ENCODE data around the gene MRPS9. TPM values are rescaled to one million over a fixed set of nuclear protein-coding genes. Genes with fewer than 3 reads are reported as not detected.

Gene MRPS9
- total and polyA plus RNA-seq, 2 donors (not counting 3 experiments of a cell fraction or from before 2014, with no cell fraction given): 14.5 to 23.9 TPM

GRCh38 chr2:105056245-105056644 is 18.4 kb downstream of the MRPS9 start:
- CTCF ChIA-PET: no interaction called here
- H2AFZ ChIP-seq (ENCODE audit: low read depth, low read length): no peak overlapping the region
- H3K36me3 ChIP-seq (ENCODE audit: control insufficient read depth in 2 of 2, extremely low read depth in 1 of 2, insufficient read depth in 2 of 2, low read length in 2 of 2): no peaks in the 10 kb centered on the region
- H3K9ac ChIP-seq (replicated peaks; ENCODE audit: extremely low read depth, insufficient read depth, low read length): no peak overlapping the region
- no peaks in the 10 kb centered on the region for H4K20me1 ChIP-seq (replicated peaks; ENCODE audit: control insufficient read depth, extremely low read depth, insufficient read depth, low read length)
- dilution Hi-C loops (cut with MboI; ENCODE audit: extremely low pct_ligation_motif_present, low sequenced_read_pairs): no loop called here
- FAIRE-seq (no peak), DNase-seq (ENCODE audit: low read depth, low spot score) (no peak)
- POLR2A ChIA-PET: no interaction called here
- H3K27ac ChIP-seq (ENCODE audit: insufficient read depth, low read depth, low read length): no peak overlapping the region
- no peaks in the 10 kb centered on the region for H3K9me1 ChIP-seq (replicated peaks; ENCODE audit: control insufficient read depth, extremely low read depth, insufficient read depth, low read length)
- H3K4me3 ChIP-seq (replicated peaks in 1 of 3; ENCODE audit: insufficient read depth in 1 of 3, low read depth in 1 of 3, low read length in 3 of 3): no peak overlapping the region
- TF ChIP-seq MYC (IDR thresholded peaks at IDR 0.05; ENCODE audit: low read depth, low read length) (no peak), GATA2 (IDR thresholded peaks at IDR 0.05; ENCODE audit: insufficient read depth, insufficient read length, low read depth, low read length) (no peak)
- no TSS peak for BruUV-seq (replicated peaks)
- peaks cover 5% of the 10 kb centered on the region for H3K79me2 ChIP-seq (ENCODE audit: control insufficient read depth, insufficient read depth, low read length)
- H3K9me3 ChIP-seq (replicated peaks; ENCODE audit: control insufficient read depth, insufficient read depth, low read length): no peaks in the 10 kb centered on the region
- no peaks in the 10 kb centered on the region for H3K27me3 ChIP-seq (ENCODE audit: control insufficient read depth in 2 of 2, insufficient read depth in 2 of 2, low read length in 2 of 2)
- no peak overlapping the region for H3K4me2 ChIP-seq (ENCODE audit: insufficient read depth, low read length)
- intact Hi-C loops (cut with micrococcal nuclease): no loop called here
- H3K4me1 ChIP-seq (ENCODE audit: control insufficient read depth, extremely low read depth, insufficient read depth, low read length): no peaks in the 10 kb centered on the region

- FAIRE-seq: no peak
- no peaks in the 10 kb centered on the region for H3K36me3 ChIP-seq (ENCODE audit: control insufficient read depth in 2 of 2, extremely low read depth in 1 of 2, insufficient read depth in 2 of 2, low read length in 2 of 2)
- H3K9ac ChIP-seq (replicated peaks; ENCODE audit: extremely low read depth, insufficient read depth, low read length): no peak overlapping the region
- no peak for DNase-seq (ENCODE audit: low read depth, low spot score)
- TF ChIP-seq POLR2A (IDR thresholded peaks at IDR 0.05; ENCODE audit: low read depth, low read length) (no peak), EZH2 (IDR thresholded peaks at IDR 0.05; ENCODE audit: borderline replicate concordance, low read depth, low read length, severe bottlenecking) (no peak), MYC (IDR thresholded peaks at IDR 0.05; ENCODE audit: low read depth, low read length) (no peak), POLR2AphosphoS5 (IDR thresholded peaks at IDR 0.05; ENCODE audit: insufficient read depth, low read depth, low read length) (no peak)
- TF ChIP-seq, protein P1, sequence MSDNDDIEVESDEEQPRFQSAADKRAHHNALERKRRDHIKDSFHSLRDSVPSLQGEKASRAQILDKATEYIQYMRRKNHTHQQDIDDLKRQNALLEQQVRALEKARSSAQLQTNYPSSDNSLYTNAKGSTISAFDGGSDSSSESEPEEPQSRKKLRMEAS (IDR thresholded peaks at IDR 0.05; ENCODE audit: insufficient read depth, insufficient read length): no peak
- H3K27ac ChIP-seq (ENCODE audit: insufficient read depth, low read depth, low read length): no peak overlapping the region
- dilution Hi-C loops (cut with MboI; ENCODE audit: extremely low pct_ligation_motif_present, low sequenced_read_pairs): no loop called here
- POLR2A ChIA-PET: no interaction called here
- no TSS peak for BruUV-seq (replicated peaks)
- CTCF ChIA-PET: interaction anchor here (1.0 kb wide), 1 partner anchor 15 kb away, joined by 4 read pairs; no protein-coding TSS in a partner anchor
- H4K20me1 ChIP-seq (replicated peaks; ENCODE audit: control insufficient read depth, extremely low read depth, insufficient read depth, low read length): no peaks in the 10 kb centered on the region
- H3K4me1 ChIP-seq (ENCODE audit: control insufficient read depth, extremely low read depth, insufficient read depth, low read length): no peaks in the 10 kb centered on the region
- intact Hi-C loops (cut with micrococcal nuclease): no loop called here
- no peak overlapping the region for H3K4me2 ChIP-seq (ENCODE audit: insufficient read depth, low read length)
- no peaks in the 10 kb centered on the region for H3K9me3 ChIP-seq (replicated peaks; ENCODE audit: control insufficient read depth, insufficient read depth, low read length)
- H3K27me3 ChIP-seq (ENCODE audit: control insufficient read depth in 2 of 2, insufficient read depth in 2 of 2, low read length in 2 of 2): no peaks in the 10 kb centered on the region
- no peak overlapping the region for H3K4me3 ChIP-seq (replicated peaks in 1 of 3; ENCODE audit: insufficient read depth in 1 of 3, low read depth in 1 of 3, low read length in 3 of 3)
- H2AFZ ChIP-seq (ENCODE audit: low read depth, low read length): no peak overlapping the region
- H3K79me2 ChIP-seq (ENCODE audit: control insufficient read depth, insufficient read depth, low read length): peaks cover 4% of the 10 kb centered on the region
- H3K9me1 ChIP-seq (replicated peaks; ENCODE audit: control insufficient read depth, extremely low read depth, insufficient read depth, low read length): no peaks in the 10 kb centered on the region
Observed at GRCh38 chr2:105057005-105057404, 19.1 kb downstream of the MRPS9 start.

Measured in endothelial cell of umbilical vein (primary cell).